Measurements from ENCODE around the gene ZNRF4. TPM values are rescaled to one million over a fixed set of nuclear protein-coding genes. Genes with fewer than 3 reads are reported as not detected.
A peak's percentile ranks its signal among the peaks of the same experiment; 100 is the strongest.

The ZNRF4 gene
- total RNA-seq, 1 experiment from 2014 or later = not detected

DNA sequence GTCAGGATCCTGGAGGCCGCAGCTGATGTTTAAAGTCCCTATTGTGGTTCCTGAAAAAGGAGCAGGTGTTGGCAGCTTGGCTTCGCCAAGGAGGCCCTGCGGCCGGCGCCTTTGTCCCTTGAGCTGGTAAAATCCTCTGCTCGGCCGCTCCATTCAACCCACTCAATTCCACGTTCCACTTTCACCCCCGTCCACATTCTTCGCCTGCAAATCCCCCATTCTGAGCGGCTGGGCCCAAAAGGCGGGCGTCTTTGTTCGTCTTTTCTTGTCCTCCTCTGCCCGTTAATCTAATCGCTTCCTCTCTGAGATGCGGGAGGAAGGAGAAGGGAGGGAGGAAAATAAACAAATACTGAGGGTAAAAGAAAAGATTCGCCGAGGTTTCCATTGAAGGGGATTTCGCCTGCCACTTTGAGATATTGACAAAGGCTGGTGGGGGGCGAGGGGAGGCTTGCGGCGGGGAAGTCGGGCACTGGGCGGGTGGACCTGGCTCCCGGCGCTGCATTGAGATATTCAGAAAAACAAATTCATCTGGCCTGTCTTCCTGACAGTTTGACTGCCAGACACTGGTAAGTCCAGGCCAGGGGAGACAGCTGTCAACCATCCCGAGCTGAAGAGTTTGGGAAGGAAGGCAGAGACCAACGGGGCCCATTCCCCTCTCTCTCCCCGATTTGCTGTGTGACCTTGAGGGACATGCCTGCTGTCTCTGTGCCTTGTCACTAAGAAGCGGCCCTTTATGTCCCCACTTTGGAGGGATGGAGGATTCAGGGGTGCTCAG is 37.6 kb downstream of the ZNRF4 start:
- Histone ChIP-seq H3K4me3 (ENCODE audit: insufficient read depth, low read depth, low read length) (no peak overlapping the region), H3K27me3 (ENCODE audit: control insufficient read depth, insufficient read depth, low read length) (peaks cover 35% of the 10 kb centered on the region), H3K36me3 (replicated peaks; ENCODE audit: control insufficient read depth, insufficient read depth, low read length) (no peaks in the 10 kb centered on the region)
- peak; percentile 69 for DNase-seq

- DNase-seq = peak; percentile 47
- H3K27me3 ChIP-seq (ENCODE audit: control insufficient read depth, insufficient read depth, low read length) = peaks cover 45% of the 10 kb centered on the region
- H3K4me3 ChIP-seq (ENCODE audit: insufficient read depth, low read depth, low read length) = no peak overlapping the region
- no peaks in the 10 kb centered on the region for H3K36me3 ChIP-seq (replicated peaks; ENCODE audit: control insufficient read depth, insufficient read depth, low read length)
Observed at GRCh38 chr19:5494773-5495172, 39.6 kb downstream of the ZNRF4 start.

GRCh38 chr19:5495792-5496191 is 40.6 kb downstream of the ZNRF4 start:
- DNase-seq = no peak
- Histone ChIP-seq H3K27me3 (ENCODE audit: control insufficient read depth, insufficient read depth, low read length) (peaks cover 50% of the 10 kb centered on the region), H3K4me3 (ENCODE audit: insufficient read depth, low read depth, low read length) (no peak overlapping the region), H3K36me3 (replicated peaks; ENCODE audit: control insufficient read depth, insufficient read depth, low read length) (no peaks in the 10 kb centered on the region)

GRCh38 chr19:5497297-5497696 is 42.1 kb downstream of the ZNRF4 start:
- H3K4me3 ChIP-seq (ENCODE audit: insufficient read depth, low read depth, low read length) = no peak overlapping the region
- peaks cover 59% of the 10 kb centered on the region for H3K27me3 ChIP-seq (ENCODE audit: control insufficient read depth, insufficient read depth, low read length)
- H3K36me3 ChIP-seq (replicated peaks; ENCODE audit: control insufficient read depth, insufficient read depth, low read length) = no peaks in the 10 kb centered on the region
- DNase-seq = no peak

DNA sequence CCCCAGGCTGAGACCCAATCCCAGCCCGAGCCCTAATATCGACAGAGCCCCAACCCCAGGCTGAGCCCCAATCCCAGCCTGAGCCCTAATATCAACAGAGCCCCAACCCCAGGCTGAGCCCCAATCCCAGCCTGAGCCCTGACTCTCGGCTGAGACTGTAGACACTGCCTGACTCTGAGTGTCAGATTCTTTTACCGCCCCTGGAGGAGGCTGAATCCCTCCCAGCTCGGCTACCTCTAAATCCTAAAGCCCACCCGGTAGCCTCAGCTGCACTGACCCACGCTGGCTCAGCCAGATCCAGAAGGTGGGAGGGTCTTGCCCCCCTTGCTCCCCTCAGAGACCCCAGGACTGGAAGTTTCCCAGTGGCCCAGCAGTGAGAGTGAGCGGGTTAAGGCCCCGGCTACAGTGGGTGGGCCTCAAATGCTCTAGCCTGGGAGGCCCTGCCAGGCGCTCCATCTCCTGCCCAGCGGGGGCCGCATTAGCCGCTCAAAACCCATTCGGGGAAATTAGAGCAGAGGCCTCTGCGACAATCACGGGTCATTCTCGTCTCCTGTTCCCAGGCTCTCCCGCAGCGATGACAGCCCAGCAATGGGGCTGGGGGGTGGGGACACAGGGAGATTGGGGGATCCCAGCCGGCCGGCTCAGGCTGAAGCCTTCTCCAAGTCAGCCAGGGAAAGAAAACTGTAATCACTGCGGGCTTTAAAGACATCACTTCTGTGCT is 43.8 kb downstream of the ZNRF4 start:
- no peaks in the 10 kb centered on the region for H3K36me3 ChIP-seq (replicated peaks; ENCODE audit: control insufficient read depth, insufficient read depth, low read length)
- H3K27me3 ChIP-seq (ENCODE audit: control insufficient read depth, insufficient read depth, low read length) = peaks cover 53% of the 10 kb centered on the region
- no peak overlapping the region for H3K4me3 ChIP-seq (ENCODE audit: insufficient read depth, low read depth, low read length)
- peak; percentile 92 for DNase-seq

DNA sequence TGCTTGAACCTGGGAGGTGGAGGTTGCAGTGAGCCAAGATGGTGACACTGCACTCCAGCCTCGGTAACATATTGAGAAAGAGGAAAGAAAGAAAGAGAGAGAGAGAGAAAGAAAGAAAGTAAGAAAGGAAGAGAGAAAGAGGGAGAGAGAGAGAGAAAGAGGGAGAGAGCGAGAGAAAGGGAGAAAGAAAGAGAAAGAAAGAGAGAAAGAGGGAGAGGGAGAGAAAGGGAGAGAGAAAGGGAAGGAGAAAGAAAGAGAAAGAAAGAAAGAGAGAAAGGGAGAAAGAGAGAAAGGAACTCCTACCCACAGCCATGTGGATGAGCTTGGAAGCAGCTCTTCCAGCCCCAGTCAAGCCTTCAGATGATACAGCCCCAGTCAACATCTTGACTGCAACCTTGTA is 46.7 kb downstream of the ZNRF4 start:
- H3K36me3 ChIP-seq (replicated peaks; ENCODE audit: control insufficient read depth, insufficient read depth, low read length) = no peaks in the 10 kb centered on the region
- DNase-seq = no peak
- H3K27me3 ChIP-seq (ENCODE audit: control insufficient read depth, insufficient read depth, low read length) = peaks cover 37% of the 10 kb centered on the region
- H3K4me3 ChIP-seq (ENCODE audit: insufficient read depth, low read depth, low read length) = no peak overlapping the region

DNA sequence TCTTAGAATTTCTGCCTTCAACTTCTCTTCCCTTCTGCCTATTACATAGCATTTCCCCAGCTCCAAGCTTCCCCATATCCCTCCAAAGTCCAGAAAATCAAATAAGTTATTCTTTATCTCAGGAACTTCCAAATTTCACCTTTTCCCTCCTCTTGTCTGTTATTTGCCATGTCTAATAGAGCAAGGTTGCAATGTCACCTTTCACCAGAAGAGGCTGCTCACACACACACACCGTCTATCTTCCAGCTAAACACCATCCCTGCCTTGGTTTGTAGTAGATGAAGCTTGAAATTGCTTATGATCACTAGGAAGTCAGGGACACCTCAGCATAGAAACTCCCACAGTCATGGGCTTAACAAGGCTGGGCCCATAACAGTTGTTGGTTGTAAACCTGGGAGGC is 48.4 kb downstream of the ZNRF4 start:
- DNase-seq = no peak
- H3K27me3 ChIP-seq (ENCODE audit: control insufficient read depth, insufficient read depth, low read length) = peaks cover 26% of the 10 kb centered on the region
- H3K4me3 ChIP-seq (ENCODE audit: insufficient read depth, low read depth, low read length) = no peak overlapping the region

DNA sequence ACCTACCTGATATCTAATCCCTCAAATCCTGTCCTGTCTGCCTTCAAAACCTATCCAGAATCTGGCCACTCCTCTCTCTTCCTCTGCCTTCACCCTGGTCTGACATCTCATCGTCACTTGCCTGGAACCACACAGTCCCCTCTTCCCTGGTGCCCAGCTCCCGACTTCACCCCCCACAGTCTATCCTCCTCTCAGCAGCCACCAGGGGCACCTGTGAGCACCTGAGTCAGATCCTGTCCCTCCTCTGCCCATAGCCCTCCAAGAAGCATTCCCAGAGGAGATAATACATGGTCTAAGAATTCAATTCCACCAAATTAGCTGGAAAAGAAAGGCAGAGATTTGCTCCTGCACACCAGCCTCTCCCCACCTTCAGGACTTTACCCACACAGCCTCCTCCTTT is 48.9 kb downstream of the ZNRF4 start:
- H3K36me3 ChIP-seq (replicated peaks; ENCODE audit: control insufficient read depth, insufficient read depth, low read length) = no peaks in the 10 kb centered on the region
- no peak overlapping the region for H3K4me3 ChIP-seq (ENCODE audit: insufficient read depth, low read depth, low read length)
- peak; percentile 69 for DNase-seq
- H3K27me3 ChIP-seq (ENCODE audit: control insufficient read depth, insufficient read depth, low read length) = peaks cover 24% of the 10 kb centered on the region

More for the DNA sequence above, 48.4 kb downstream of the ZNRF4 start:
- no peaks in the 10 kb centered on the region for H3K36me3 ChIP-seq (replicated peaks; ENCODE audit: control insufficient read depth, insufficient read depth, low read length)

Other genes starting within 250 kb of the ZNRF4 start
- 130 and 156 TPM in 2 replicates for gene PTPRS, start 114.6 kb upstream of the ZNRF4 start, total RNA-seq (2014; rRNA removed; shearing (Covaris generic))
- 0.28 and 0.74 TPM in 2 replicates for gene TINCR, start 112.5 kb downstream of the ZNRF4 start, total RNA-seq (2014; rRNA removed; shearing (Covaris generic))
- 26.6 and 34.3 TPM in 2 replicates for gene SAFB2, start 167.4 kb downstream of the ZNRF4 start, total RNA-seq (2014; rRNA removed; shearing (Covaris generic))
- 44.4 and 64.4 TPM in 2 replicates for gene SAFB, start 167.7 kb downstream of the ZNRF4 start, total RNA-seq (2014; rRNA removed; shearing (Covaris generic))
- 53.1 and 71.4 TPM in 2 replicates for gene MICOS13, start 225.1 kb downstream of the ZNRF4 start, total RNA-seq (2014; rRNA removed; shearing (Covaris generic))
- 12.0 and 16.2 TPM in 2 replicates for gene HSD11B1L, start 225.6 kb downstream of the ZNRF4 start, total RNA-seq (2014; rRNA removed; shearing (Covaris generic))
- gene RPL36, start 234.9 kb downstream of the ZNRF4 start, total RNA-seq (2014; rRNA removed; shearing (Covaris generic)) = 1,318 and 1,675 TPM in 2 replicates

Measured in H7 (cell line).